ENCODE results near the gene EIF6.

Gene EIF6

GRCh38 chr20:35240811-35241293 is 43.7 kb downstream of the EIF6 start:
- in situ Hi-C loops (cut with MboI; ENCODE audit: low sequenced_read_pairs, unreplicated experiment): no loop called here
- DNase-seq (ENCODE audit: low spot score): no peak
- TF ChIP-seq CTCF (IDR thresholded peaks at IDR 0.05; ENCODE audit: borderline replicate concordance, control extremely low read depth, extremely low read depth, insufficient read depth, missing control alignments): no peak

- no peak for TF ChIP-seq CTCF (IDR thresholded peaks at IDR 0.05; ENCODE audit: borderline replicate concordance, control extremely low read depth, extremely low read depth, insufficient read depth, missing control alignments)
- in situ Hi-C loops (cut with MboI; ENCODE audit: low sequenced_read_pairs, unreplicated experiment): no loop called here
- no peak for DNase-seq (ENCODE audit: low spot score)
These were observed 44.3 kb downstream of the EIF6 start for GRCh38 chr20:35240083-35240810.

- in situ Hi-C loops (cut with MboI; ENCODE audit: low sequenced_read_pairs, unreplicated experiment): no loop called here
- TF ChIP-seq CTCF (IDR thresholded peaks at IDR 0.05; ENCODE audit: borderline replicate concordance, control extremely low read depth, extremely low read depth, insufficient read depth, missing control alignments): no peak
These were observed 45.8 kb downstream of the EIF6 start for GRCh38 chr20:35238735-35239134.

GRCh38 chr20:35238170-35238569 is 46.4 kb downstream of the EIF6 start:
- DNase-seq (ENCODE audit: low spot score): no peak
- in situ Hi-C loops (cut with MboI; ENCODE audit: low sequenced_read_pairs, unreplicated experiment): no loop called here
- no peak for TF ChIP-seq CTCF (IDR thresholded peaks at IDR 0.05; ENCODE audit: borderline replicate concordance, control extremely low read depth, extremely low read depth, insufficient read depth, missing control alignments)

More at GRCh38 chr20:35238735-35239134, 45.8 kb downstream of the EIF6 start:
- no peak for DNase-seq (ENCODE audit: low spot score)

GRCh38 chr20:35237486-35237885 is 47.1 kb downstream of the EIF6 start:
- in situ Hi-C loops (cut with MboI; ENCODE audit: low sequenced_read_pairs, unreplicated experiment): no loop called here
- TF ChIP-seq CTCF (IDR thresholded peaks at IDR 0.05; ENCODE audit: borderline replicate concordance, control extremely low read depth, extremely low read depth, insufficient read depth, missing control alignments): no peak
- DNase-seq (ENCODE audit: low spot score): no peak

GRCh38 chr20:35235881-35236280 is 48.7 kb downstream of the EIF6 start:
- in situ Hi-C loops (cut with MboI; ENCODE audit: low sequenced_read_pairs, unreplicated experiment): no loop called here
- no peak for DNase-seq (ENCODE audit: low spot score)
- no peak for TF ChIP-seq CTCF (IDR thresholded peaks at IDR 0.05; ENCODE audit: borderline replicate concordance, control extremely low read depth, extremely low read depth, insufficient read depth, missing control alignments)
